Gastroesophageal sphincter (tissue), 4 donors: ENCODE measurements around the gene C11orf58. TPM values are rescaled to one million over a fixed set of nuclear protein-coding genes. Genes with fewer than 3 reads are reported as not detected.

Source experiments
- ATAC-seq: fragments of 150-250 bp; one replicate; pipeline ENCODE4 v1.9.1; 2016; ENCODE audit warnings: mild to moderate bottlenecking, moderate library complexity
- H3K27ac ChIP-seq, 4 donors: fragments of 200-600 bp; sonication (generic) in 3 of 4; 1 replicate in 3 of 4; 2 replicates in 1 of 4; pipeline ENCODE4 v1.5.1; 2016 to 2019
- H3K27me3 ChIP-seq: fragments of 200-600 bp; sonication (generic); one replicate; pipeline ENCODE4 v1.5.1; 2019
- H3K36me3 ChIP-seq, 2 donors: fragments of 200-600 bp; sonication (generic); one replicate each; pipeline ENCODE4 v1.5.1; 2019; ENCODE audit warnings: control low read depth in 1 of 2
- H3K4me1 ChIP-seq, 3 donors: fragments of 200-600 bp; sonication (generic); 1 replicate in 2 of 3; 2 replicates in 1 of 3; pipeline ENCODE4 v1.5.1; 2016 to 2019; ENCODE audit warnings: control low read depth in 2 of 3
- H3K4me3 ChIP-seq, 2 donors: fragments of 200-600 bp; sonication (generic); one replicate each; pipeline ENCODE4 v1.5.1; 2019; ENCODE audit warnings: mild to moderate bottlenecking in 1 of 2, moderate library complexity in 1 of 2
- H3K9me3 ChIP-seq, 3 donors: fragments of 200-600 bp; sonication (generic); one replicate each; pipeline ENCODE4 v1.5.1; 2017 to 2019; ENCODE audit warnings: control low read depth in 2 of 3
- EP300 ChIP-seq: sonication (generic); formaldehyde crosslinking; IDR thresholded peaks from one replicate; pipeline ENCODE4 v1.6.1; 2017; ENCODE audit warnings: antibody characterized with exemption, mild to moderate bottlenecking
- POLR2A ChIP-seq, 2 donors: fragments of 450-650 bp; IDR thresholded peaks; one replicate each; pipeline ENCODE4 v1.6.1; 2017; ENCODE audit warnings: antibody characterized with exemption in 2 of 2, mild to moderate bottlenecking in 2 of 2, moderate library complexity in 1 of 2
- POLR2AphosphoS5 ChIP-seq: sonication (generic); formaldehyde crosslinking; IDR thresholded peaks from one replicate; pipeline ENCODE4 v1.6.1; 2017; ENCODE audit warnings: antibody characterized with exemption
- WGBS, 2 donors: methylation state at CpG; one replicate each; pipeline ENCODE4 v1.1.5; 2018; ENCODE audit warnings: low coverage in 1 of 2; 5-methylcytosine and 5-hydroxymethylcytosine counted together
- total RNA-seq, 4 donors: library from RNA; depleted of rRNA; stranded (reverse); fragments of >200 nt; gene quantifications; one replicate each; pipeline ENCODE4 v1.1.0, GENCODE V29; 2016
- TF ChIP-seq, protein P1 (sequence below), 4 experiments: fragments of 200-600 bp in 2 of 4; fragments of 450-650 bp in 2 of 4; sonication (generic) in 1 of 4; IDR thresholded peaks; one replicate each; pipeline ENCODE4 v1.5.1; 2017 to 2019; ENCODE audit warnings: antibody characterized with exemption in 4 of 4, mild to moderate bottlenecking in 2 of 4, moderate library complexity in 2 of 4

The C11orf58 gene
- total RNA-seq, 4 donors from 2014 or later, result 150 to 188 (median 175) TPM

GRCh38 chr11:16727806-16728205 lies 10.6 kb upstream of the C11orf58 start:
- Histone ChIP-seq H3K27me3 (no peaks in the 10 kb centered on the region), H3K27ac (no peak overlapping the region), H3K4me3 (no peak overlapping the region), H3K36me3 (no peaks in the 10 kb centered on the region), H3K9me3 (no peaks in the 10 kb centered on the region), H3K4me1 (no peaks in the 10 kb centered on the region)
- 100% methylated on average over 1 of the region's 3 CpGs; no CpG with 5 or more reads in 1 of the 2 donors for WGBS, 2 donors
- TF ChIP-seq POLR2A (IDR thresholded peaks at IDR 0.05) (no peak), EP300 (no peak), POLR2AphosphoS5 (no peak)
- TF ChIP-seq, protein P1, sequence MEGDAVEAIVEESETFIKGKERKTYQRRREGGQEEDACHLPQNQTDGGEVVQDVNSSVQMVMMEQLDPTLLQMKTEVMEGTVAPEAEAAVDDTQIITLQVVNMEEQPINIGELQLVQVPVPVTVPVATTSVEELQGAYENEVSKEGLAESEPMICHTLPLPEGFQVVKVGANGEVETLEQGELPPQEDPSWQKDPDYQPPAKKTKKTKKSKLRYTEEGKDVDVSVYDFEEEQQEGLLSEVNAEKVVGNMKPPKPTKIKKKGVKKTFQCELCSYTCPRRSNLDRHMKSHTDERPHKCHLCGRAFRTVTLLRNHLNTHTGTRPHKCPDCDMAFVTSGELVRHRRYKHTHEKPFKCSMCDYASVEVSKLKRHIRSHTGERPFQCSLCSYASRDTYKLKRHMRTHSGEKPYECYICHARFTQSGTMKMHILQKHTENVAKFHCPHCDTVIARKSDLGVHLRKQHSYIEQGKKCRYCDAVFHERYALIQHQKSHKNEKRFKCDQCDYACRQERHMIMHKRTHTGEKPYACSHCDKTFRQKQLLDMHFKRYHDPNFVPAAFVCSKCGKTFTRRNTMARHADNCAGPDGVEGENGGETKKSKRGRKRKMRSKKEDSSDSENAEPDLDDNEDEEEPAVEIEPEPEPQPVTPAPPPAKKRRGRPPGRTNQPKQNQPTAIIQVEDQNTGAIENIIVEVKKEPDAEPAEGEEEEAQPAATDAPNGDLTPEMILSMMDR (IDR thresholded peaks at IDR 0.05), result no peak
- ATAC-seq, result no peak

DNA sequence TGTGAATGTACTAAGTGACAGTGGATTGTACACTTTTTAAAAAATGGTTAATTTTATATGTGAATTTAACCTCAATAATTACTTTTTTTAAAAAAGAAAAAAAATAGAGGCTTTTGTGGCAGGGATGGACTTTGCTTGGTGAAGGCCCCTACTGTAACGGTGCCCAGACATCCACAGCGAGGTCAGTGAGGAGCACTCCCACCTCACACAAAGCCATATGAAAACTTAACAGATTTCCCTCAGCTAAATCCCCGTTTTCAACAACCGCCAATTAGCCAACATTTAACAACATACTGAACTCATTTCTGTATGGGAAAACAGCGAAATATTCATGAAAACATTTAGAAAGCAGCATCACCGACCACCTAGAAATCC lies 642 bp upstream of the C11orf58 start:
- Histone ChIP-seq H3K36me3 (peaks cover 0 to 5% of the 10 kb centered on the region in 2 donors), H3K27ac (peak overlapping the region; percentile 74 to 97 (median 93)), H3K27me3 (no peaks in the 10 kb centered on the region), H3K4me1 (peaks cover 7 to 39% (median 25%) of the 10 kb centered on the region in 3 donors), H3K4me3 (peak overlapping the region; percentile 76 to 79), H3K9me3 (no peaks in the 10 kb centered on the region)
- 0% methylated on average over 6 of the region's 6 CpGs for WGBS, 2 donors
- peak; percentile 6 for ATAC-seq
- TF ChIP-seq, protein P1 (IDR thresholded peaks at IDR 0.05), result no peak
- TF ChIP-seq EP300 (no peak), POLR2AphosphoS5 (no peak), POLR2A (IDR thresholded peaks at IDR 0.05) (no peak)

DNA sequence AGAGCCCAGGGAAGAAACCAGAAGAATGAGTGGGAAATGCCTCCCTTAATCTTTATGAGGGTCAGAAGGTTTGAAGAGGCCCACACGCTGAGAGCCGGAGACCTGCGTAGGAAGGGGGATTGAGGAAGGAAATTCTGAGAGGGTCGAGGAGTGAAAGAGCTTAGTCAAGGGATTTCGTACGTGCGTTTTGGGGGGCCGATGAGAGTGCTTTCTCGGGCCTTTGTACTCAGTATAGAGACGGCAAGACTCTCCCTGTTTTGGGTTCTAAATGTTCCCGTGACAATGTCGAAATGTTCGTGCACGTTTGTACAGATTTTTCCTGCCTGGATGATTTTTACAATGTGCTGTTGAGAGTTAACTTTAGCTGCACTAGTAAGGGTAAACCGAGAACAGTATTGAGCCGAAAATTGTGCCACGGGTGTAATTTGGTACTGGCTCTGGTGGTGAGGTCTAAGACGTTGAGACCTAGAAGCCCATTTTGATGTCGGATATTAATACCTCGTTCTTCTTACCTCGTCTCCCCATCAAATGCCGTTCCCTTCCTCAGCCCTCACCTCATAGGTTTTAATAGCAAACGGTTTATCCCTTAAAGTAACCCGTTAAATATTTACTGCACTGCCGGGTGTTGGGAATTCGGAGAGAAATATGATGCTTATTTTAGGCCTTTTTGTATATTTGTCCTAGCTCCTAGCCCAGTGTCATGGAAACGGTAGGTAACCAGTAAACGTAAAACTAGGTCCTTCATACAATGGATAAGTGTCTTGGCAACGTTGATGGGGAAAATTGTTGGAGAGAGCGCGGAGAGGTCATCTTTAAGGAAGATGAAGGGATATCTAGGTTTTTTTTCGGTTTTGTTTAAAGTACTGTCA lies 734 bp downstream of the C11orf58 start:
- ATAC-seq, result peak; percentile 6

GRCh38 chr11:16741473-16741872 lies 3.0 kb downstream of the C11orf58 start:
- Histone ChIP-seq H3K9me3 (no peaks in the 10 kb centered on the region), H3K27ac (no peak overlapping the region), H3K27me3 (no peaks in the 10 kb centered on the region), H3K36me3 (peaks cover 0 to 29% of the 10 kb centered on the region in 2 donors), H3K4me1 (peaks cover 13 to 76% (median 28%) of the 10 kb centered on the region in 3 donors), H3K4me3 (peak overlapping the region in 1 of 2 donors; percentile 13)
- WGBS, 2 donors, result 60 to 83% methylated on average over 2 to 3 of the region's 4 CpGs
- no peak for ATAC-seq
- TF ChIP-seq, protein P1 (IDR thresholded peaks at IDR 0.05), result no peak
- TF ChIP-seq EP300 (no peak), POLR2A (IDR thresholded peaks at IDR 0.05) (no peak), POLR2AphosphoS5 (no peak)

More for the DNA sequence above, 734 bp downstream of the C11orf58 start:
- WGBS, 2 donors, result 2 to 4% methylated on average over 30 to 31 of the region's 32 CpGs
- peak overlapping the region; percentile 74 to 97 (median 93) for H3K27ac ChIP-seq
- H3K36me3 ChIP-seq, result peaks cover 0 to 6% of the 10 kb centered on the region in 2 donors
- H3K27me3 ChIP-seq, result no peaks in the 10 kb centered on the region
- H3K4me1 ChIP-seq, result peaks cover 9 to 53% (median 28%) of the 10 kb centered on the region in 3 donors
- H3K9me3 ChIP-seq, result no peaks in the 10 kb centered on the region
- TF ChIP-seq POLR2A (IDR thresholded peaks at IDR 0.05), result no peak
- no peak for TF ChIP-seq EP300
- TF ChIP-seq POLR2AphosphoS5, result no peak
- TF ChIP-seq, protein P1 (IDR thresholded peaks at IDR 0.05), result no peak
- H3K4me3 ChIP-seq, result peak overlapping the region; percentile 76 to 79

GRCh38 chr11:16743478-16743877 lies 5.0 kb downstream of the C11orf58 start:
- no peaks in the 10 kb centered on the region for H3K9me3 ChIP-seq
- no peak overlapping the region for H3K4me3 ChIP-seq
- no peak overlapping the region for H3K27ac ChIP-seq
- no peak for TF ChIP-seq POLR2AphosphoS5
- TF ChIP-seq, protein P1 (IDR thresholded peaks at IDR 0.05), result no peak
- no peak for TF ChIP-seq POLR2A (IDR thresholded peaks at IDR 0.05)
- TF ChIP-seq EP300, result no peak
- no peak for ATAC-seq
- WGBS, 2 donors, result 71 to 73% methylated on average over 3 to 4 of the region's 4 CpGs
- H3K36me3 ChIP-seq, result peaks cover 0 to 49% of the 10 kb centered on the region in 2 donors
- H3K27me3 ChIP-seq, result no peaks in the 10 kb centered on the region
- H3K4me1 ChIP-seq, result peaks cover 13 to 77% (median 26%) of the 10 kb centered on the region in 3 donors
